AG09319 (cell line): ENCODE measurements around the gene CLEC16A.
"Not testable (repeated sequence)": the region's sequence is repeated elsewhere in the genome, so short reads cannot be mapped to it uniquely, and the experiment has no call there.

Experiments
- DNase-seq: peaks from one replicate; pipeline ENCODE4 v3.0.0-alpha.2; 2010; ENCODE audit warnings: low read depth; ENCODE audit errors: extremely low read depth
- TF ChIP-seq, protein P1 (sequence below): IDR thresholded peaks from 2 replicates; pipeline ENCODE4 v1.5.1; 2011; ENCODE audit warnings: low read depth, mild to moderate bottlenecking, inconsistent platforms, low read length, moderate library complexity

The CLEC16A gene

DNA sequence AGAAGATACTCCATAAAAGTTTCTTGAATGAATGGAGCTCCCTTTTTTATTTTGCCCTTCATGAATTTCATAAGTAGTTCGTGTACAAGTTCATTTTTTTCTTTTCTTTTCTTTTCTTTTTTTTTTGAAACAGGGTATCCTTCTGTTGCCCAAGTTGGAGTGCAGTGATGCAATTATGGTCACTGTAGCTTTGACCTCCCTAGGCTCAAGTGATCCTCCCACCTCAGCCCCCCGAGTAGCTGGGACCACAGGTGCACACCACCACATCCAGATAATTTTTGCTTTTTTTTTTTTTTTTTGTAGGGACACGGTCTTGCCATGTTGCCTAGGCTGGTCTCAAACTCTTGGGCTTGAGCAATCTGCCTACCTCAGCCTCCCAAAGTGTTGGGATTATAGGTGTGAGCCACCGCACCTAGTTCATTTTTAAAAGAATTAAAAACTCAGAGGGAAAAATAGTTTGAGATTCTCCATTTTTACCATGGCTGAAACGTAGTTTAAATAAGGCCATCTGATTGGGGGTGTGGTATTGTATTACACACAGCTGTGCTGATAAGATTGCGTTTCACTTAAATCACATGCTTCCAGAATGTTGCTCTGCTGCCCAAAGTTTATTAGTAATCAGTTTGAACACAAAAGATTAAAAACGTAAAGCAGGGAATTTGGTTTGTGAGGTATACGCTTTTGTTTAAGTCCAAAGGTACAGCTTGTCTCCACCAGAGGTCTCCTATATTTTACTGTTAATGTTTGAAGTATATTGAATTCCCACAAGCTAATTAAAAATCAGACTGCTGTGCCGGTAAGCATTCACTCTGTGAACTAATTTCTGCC lies 157.5 kb downstream of the CLEC16A start:
- DNase-seq, result no peak
- TF ChIP-seq, protein P1, sequence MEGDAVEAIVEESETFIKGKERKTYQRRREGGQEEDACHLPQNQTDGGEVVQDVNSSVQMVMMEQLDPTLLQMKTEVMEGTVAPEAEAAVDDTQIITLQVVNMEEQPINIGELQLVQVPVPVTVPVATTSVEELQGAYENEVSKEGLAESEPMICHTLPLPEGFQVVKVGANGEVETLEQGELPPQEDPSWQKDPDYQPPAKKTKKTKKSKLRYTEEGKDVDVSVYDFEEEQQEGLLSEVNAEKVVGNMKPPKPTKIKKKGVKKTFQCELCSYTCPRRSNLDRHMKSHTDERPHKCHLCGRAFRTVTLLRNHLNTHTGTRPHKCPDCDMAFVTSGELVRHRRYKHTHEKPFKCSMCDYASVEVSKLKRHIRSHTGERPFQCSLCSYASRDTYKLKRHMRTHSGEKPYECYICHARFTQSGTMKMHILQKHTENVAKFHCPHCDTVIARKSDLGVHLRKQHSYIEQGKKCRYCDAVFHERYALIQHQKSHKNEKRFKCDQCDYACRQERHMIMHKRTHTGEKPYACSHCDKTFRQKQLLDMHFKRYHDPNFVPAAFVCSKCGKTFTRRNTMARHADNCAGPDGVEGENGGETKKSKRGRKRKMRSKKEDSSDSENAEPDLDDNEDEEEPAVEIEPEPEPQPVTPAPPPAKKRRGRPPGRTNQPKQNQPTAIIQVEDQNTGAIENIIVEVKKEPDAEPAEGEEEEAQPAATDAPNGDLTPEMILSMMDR, result no peak

DNA sequence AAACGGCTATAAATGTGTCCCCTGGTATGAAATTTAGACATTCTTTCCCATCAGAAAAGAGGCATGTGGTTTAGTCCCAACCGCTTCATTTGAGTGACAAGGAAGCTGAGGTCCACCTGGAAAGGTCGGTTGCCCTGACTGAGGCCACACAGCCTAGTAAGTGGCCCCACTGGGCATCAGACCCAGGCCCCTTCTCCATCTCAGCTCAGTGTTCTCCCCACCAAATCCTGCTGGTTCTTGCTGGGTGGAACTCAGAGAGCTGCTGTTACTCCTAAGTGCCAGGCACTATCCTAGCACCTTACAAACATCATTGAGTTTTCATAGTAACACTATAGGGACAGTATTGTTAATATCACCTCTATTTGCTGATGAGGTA lies 158.1 kb downstream of the CLEC16A start:
- DNase-seq, result no peak
- TF ChIP-seq, protein P1, result no peak

DNA sequence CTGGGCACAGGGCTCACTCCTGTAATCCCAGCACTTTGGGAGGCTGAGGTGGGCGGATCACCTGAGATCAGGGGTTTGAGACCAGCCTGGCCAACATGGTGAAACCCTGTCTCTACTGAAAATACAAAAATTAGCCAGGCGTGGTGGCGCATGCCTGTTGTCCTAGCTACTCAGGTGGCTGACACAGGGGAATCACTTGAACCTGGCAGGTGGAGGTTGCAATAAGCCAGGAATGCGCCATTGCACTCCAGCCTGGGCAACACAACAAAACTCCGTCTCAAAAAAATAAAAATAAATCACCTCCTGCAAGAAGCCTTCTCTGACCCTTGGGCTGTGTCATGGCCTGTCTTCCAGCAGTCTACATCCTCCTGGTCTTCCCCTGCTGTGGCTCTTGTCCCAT lies 158.9 kb downstream of the CLEC16A start:
- not testable (repeated sequence) for DNase-seq

DNA sequence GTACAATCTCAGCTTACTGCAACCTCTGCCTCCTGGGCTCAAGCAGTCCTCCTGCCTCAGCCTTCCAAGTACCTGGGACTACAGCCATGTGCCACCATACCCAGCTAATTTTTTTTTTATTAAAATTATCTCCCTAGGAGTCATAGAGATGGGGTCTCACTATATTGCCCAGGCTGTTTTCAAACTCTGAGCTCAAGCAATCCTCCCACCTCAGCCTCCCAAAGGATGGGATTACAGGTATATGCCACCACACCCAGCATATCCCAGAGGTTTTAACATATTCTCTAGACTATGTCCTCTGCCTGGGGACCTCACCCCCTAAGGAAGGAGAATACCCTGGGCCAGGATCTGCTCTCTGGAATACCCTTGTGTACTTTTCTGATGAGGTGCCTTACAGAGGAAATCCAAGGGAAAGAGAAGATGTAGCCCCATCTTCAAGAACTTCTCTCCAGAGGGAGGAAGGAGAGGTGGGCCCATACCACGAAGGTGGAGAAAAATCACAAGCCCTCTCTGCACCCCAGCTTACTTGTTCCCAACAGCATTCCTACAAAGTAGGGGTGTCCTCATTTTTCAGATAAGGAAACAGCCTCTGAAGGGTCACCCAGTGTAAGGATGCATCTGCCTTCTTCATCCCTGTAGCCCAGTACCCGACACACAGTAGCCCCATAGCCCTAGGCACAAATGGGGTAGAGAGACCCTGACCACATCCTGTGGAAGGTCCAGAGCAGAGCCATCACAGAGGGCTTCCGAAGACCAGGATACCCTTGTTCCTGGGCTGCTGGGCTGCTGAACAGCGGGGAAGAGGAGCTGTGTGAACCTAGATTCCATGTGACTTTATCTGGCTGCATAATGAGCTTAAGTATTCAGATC lies 160.0 kb downstream of the CLEC16A start:
- no peak for DNase-seq
- TF ChIP-seq, protein P1, result no peak

DNA sequence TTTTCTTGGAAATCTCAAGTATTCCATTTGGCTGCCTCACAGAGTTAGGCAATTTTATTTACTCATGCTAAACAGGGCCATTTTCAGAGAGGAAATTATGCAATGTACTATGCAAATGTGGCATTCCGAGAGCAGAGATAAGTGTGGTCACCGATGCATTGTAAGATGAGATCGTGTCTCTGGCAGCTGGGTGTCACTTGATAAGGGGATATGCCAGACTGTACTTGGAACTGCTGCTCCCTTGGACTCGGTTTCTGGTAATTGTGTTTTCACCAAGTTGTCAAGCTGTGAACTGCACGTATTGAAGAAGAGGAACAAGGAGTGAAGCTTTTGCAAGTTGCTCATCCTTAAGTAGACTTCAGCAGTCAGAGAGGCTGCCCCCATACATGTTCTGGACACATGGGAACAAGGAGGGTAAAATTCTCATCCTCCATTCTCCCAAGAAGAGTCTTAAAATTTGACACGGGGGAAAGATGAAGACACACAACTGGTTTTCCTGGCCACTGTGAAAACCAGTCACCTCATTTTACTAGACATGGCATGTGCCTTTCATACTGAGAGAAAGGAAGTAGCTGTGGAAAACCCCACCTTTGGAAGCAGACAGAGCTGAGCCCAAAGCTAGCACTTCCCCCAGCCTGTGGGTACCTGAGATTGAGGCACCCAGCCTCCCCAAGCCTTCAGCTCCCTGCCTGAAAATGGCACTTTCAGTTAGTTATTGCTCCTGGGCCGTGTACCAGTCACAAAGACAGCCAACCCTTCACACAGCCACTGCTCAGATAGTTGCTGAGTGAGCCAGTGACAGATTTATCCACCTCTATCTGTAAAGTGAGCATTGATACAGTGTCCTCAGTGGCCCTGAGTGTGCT lies 160.9 kb downstream of the CLEC16A start:
- TF ChIP-seq, protein P1, result no peak
- DNase-seq, result peak; percentile 72

DNA sequence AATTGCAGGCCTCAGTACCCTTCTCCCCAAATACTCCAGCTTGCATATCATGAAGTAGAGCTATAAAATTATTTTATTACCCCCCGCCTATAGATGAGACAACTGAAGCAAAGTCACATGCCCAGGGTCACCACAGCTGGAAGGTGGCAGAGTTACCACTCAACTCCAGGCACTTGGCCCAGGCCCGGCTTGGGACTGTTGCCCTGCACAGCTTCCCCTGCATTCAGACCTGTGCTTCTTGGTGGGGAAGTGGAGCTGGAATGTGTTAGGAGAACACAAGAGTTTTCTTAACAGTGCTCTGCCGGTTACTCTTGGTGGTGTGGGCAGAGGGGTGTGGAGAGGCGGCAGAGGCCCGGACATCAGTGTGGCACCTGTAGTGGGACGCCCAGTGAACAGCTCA lies 162.4 kb downstream of the CLEC16A start:
- TF ChIP-seq, protein P1, result no peak
- DNase-seq, result no peak

DNA sequence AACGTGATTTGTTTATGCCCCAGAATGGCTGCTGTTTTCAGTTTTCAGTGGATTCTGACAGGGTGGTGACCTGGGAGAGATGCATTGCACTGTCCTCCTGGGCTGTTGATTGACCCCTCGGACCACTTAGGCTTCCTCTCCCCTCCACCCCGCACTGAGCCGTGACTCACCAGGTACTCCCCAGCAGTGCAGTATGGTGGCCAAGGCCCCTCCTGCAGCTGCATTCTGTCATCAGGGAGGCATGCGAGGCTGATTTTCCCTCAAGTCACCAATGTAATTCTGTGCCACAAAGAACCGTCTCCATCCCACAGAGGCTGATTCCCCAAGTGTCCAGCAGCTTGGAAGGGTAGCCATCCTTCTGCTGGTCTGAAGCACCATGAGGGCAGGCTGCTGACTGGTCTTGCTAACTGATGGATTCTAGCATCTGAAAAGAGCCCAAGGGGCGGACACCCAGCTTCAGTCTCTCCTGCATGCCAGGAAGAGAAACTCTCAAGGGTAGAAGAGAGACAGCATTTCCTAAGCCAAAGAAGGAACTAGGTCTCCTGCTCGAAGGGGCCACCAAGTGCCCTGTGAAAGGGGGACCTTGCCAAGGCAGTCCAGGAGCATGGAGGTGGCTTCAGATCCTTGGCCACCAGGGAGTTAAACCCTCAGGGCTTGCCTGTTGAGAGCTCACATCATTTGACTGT lies 163.6 kb downstream of the CLEC16A start:
- TF ChIP-seq, protein P1, result no peak
- DNase-seq, result no peak
